Esophagus muscularis mucosa (tissue), 4 donors: ENCODE data around the gene ATP13A3. TPM values are rescaled to one million over a fixed set of nuclear protein-coding genes. Genes with fewer than 3 reads are reported as not detected.

Source experiments
- DNase-seq: peaks from one replicate; pipeline ENCODE4 v3.0.0-alpha.2; 2017; ENCODE audit errors: extremely low spot score
- H3K27ac ChIP-seq, 4 donors: fragments of 200-600 bp; sonication (generic); replicated peaks in 1 of 4; 1 replicate in 3 of 4; 2 replicates in 1 of 4; pipeline ENCODE4 v1.5.1; 2016 to 2019; ENCODE audit warnings: mild to moderate bottlenecking in 1 of 4
- H3K27me3 ChIP-seq, 4 donors: fragments of 200-600 bp; sonication (generic); one replicate each; pipeline versions ENCODE4 v1.5.1 to v1.6.0; 2016 to 2019
- H3K36me3 ChIP-seq, 4 donors: fragments of 200-600 bp; sonication (generic); one replicate each; pipeline ENCODE4 v1.5.1; 2016 to 2019
- H3K4me1 ChIP-seq, 4 donors: fragments of 200-600 bp; sonication (generic); one replicate each; pipeline ENCODE4 v1.5.1; 2016 to 2019
- H3K4me3 ChIP-seq, 4 donors: fragments of 200-600 bp; sonication (generic); 1 replicate in 2 of 4; 2 replicates in 2 of 4; pipeline ENCODE4 v1.5.1; 2016 to 2019; ENCODE audit warnings: mild to moderate bottlenecking in 4 of 4, moderate library complexity in 1 of 4
- H3K9me3 ChIP-seq, 4 donors: fragments of 200-600 bp; sonication (generic); 1 replicate in 3 of 4; 2 replicates in 1 of 4; pipeline ENCODE4 v1.5.1; 2016 to 2019
- EP300 ChIP-seq: sonication (generic); formaldehyde crosslinking; IDR thresholded peaks from one replicate; pipeline ENCODE4 v1.6.1; 2017; ENCODE audit warnings: antibody characterized with exemption
- POLR2A ChIP-seq: fragments of 450-650 bp; IDR thresholded peaks from one replicate; pipeline ENCODE4 v1.6.1; 2017; ENCODE audit warnings: antibody characterized with exemption, moderate library complexity, mild to moderate bottlenecking, low read depth
- POLR2AphosphoS5 ChIP-seq, 2 donors: sonication (generic); formaldehyde crosslinking; IDR thresholded peaks; one replicate each; pipeline ENCODE4 v1.6.1; 2017; ENCODE audit warnings: antibody characterized with exemption in 2 of 2
- WGBS: methylation state at CpG from one replicate; pipeline ENCODE4 v1.1.5; 2018; 5-methylcytosine and 5-hydroxymethylcytosine counted together
- intact Hi-C: fragments of 100-400 bp; cut with DNase I; formaldehyde crosslinking; loops from one replicate; pipeline ENCODE4 v1.15.1; 2023
- total RNA-seq, 4 donors: library from RNA; depleted of rRNA; stranded (reverse); fragments of >200 nt; gene quantifications; one replicate each; pipeline versions ENCODE4 v1.1.0 to v1.2.1, GENCODE V29; 2016
- TF ChIP-seq, protein P1 (sequence below), 3 experiments: fragments of 200-600 bp in 2 of 3; fragments of 450-650 bp in 1 of 3; sonication (generic) in 2 of 3; IDR thresholded peaks; one replicate each; pipeline ENCODE4 v1.5.1; 2017 to 2019; ENCODE audit warnings: antibody characterized with exemption in 3 of 3, mild to moderate bottlenecking in 2 of 3, moderate library complexity in 1 of 3

The ATP13A3 gene
- total RNA-seq, 4 donors from 2014 or later, result 74.7 to 167 (median 91.0) TPM

DNA sequence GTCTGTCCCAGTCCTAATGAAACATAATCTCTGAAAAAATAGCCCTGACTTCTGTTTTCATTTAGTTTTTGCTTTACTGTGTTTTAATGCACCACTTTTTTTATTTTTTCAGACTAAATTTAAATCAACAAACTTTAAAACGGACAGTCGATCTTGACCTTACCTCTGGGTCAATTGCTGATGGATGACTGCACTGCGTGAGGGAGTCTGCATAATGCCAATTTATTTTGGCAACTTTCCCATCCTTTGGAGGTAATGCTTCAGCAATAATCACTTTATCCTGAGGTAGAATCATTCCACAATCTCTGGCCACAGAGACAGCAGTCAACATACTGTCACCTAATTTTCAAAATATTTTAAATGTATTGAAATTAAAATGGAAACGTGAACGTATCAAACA is 55.2 kb downstream of the ATP13A3 start:
- intact Hi-C loops, result no loop called here
- WGBS, result 59% methylated on average over 5 of the region's 5 CpGs
- H3K36me3 ChIP-seq, result peaks cover 52 to 93% (median 76%) of the 10 kb centered on the region in 4 donors
- no peak overlapping the region for H3K27ac ChIP-seq
- no peak for TF ChIP-seq EP300
- no peak for TF ChIP-seq POLR2AphosphoS5 (IDR thresholded peaks at IDR 0.05)
- no peak for TF ChIP-seq POLR2A
- TF ChIP-seq, protein P1, sequence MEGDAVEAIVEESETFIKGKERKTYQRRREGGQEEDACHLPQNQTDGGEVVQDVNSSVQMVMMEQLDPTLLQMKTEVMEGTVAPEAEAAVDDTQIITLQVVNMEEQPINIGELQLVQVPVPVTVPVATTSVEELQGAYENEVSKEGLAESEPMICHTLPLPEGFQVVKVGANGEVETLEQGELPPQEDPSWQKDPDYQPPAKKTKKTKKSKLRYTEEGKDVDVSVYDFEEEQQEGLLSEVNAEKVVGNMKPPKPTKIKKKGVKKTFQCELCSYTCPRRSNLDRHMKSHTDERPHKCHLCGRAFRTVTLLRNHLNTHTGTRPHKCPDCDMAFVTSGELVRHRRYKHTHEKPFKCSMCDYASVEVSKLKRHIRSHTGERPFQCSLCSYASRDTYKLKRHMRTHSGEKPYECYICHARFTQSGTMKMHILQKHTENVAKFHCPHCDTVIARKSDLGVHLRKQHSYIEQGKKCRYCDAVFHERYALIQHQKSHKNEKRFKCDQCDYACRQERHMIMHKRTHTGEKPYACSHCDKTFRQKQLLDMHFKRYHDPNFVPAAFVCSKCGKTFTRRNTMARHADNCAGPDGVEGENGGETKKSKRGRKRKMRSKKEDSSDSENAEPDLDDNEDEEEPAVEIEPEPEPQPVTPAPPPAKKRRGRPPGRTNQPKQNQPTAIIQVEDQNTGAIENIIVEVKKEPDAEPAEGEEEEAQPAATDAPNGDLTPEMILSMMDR (IDR thresholded peaks at IDR 0.05), result no peak
- no peaks in the 10 kb centered on the region for H3K27me3 ChIP-seq
- H3K9me3 ChIP-seq, result no peaks in the 10 kb centered on the region
- no peak for DNase-seq
- no peak overlapping the region for H3K4me3 ChIP-seq
- no peaks in the 10 kb centered on the region for H3K4me1 ChIP-seq

DNA sequence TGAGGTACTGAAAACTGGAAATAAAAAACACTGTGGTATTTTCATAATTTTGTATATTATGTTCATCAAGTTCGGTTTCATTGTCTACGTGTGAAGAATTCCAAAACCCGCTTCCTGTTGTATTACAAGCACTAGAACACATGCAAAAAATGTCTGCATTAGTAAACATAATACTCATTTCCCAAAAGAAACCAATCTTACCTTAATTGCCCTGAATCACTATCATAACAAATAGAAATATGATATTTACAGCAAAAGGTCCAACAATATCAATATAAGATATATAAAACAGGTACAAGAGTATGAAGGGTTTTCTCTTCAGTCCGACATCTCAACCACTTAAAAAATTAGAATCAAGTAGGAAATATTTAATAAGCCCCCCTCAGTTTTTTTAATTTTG is 61.4 kb downstream of the ATP13A3 start:
- Histone ChIP-seq H3K27ac (no peak overlapping the region), H3K9me3 (no peaks in the 10 kb centered on the region), H3K4me3 (no peak overlapping the region), H3K36me3 (peaks cover 34 to 90% (median 48%) of the 10 kb centered on the region in 4 donors), H3K27me3 (no peaks in the 10 kb centered on the region), H3K4me1 (peaks cover 0 to 16% (median 7%) of the 10 kb centered on the region in 4 donors)
- TF ChIP-seq, protein P1 (IDR thresholded peaks at IDR 0.05), result no peak
- TF ChIP-seq POLR2AphosphoS5 (IDR thresholded peaks at IDR 0.05) (no peak), EP300 (no peak), POLR2A (no peak)
- intact Hi-C loops, result no loop called here
- no peak for DNase-seq
- 91% methylated on average over 4 of the region's 4 CpGs for WGBS

DNA sequence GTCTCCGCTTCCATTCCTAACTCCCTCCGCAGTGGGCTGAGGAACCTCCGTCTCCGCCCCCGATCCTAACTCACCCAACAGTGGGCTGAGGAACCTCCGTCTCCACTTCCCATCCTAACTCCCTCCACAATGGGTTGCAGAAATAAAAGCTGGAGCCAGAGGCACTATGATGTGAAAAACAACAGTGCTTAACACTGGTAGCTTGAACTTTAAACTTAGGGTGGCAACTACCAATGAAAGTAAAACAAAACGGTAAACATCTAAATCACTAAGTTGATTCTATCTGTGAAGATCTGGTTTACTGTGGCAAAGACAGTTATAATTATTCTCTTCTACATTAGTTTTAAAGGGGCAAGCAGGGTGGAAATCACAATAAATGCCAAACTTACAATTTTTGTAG is 61.8 kb downstream of the ATP13A3 start:
- H3K36me3 ChIP-seq, result peaks cover 30 to 90% (median 46%) of the 10 kb centered on the region in 4 donors
- no peak overlapping the region for H3K4me3 ChIP-seq
- intact Hi-C loops, result no loop called here
- TF ChIP-seq, protein P1 (IDR thresholded peaks at IDR 0.05), result no peak
- TF ChIP-seq EP300 (no peak), POLR2A (no peak), POLR2AphosphoS5 (IDR thresholded peaks at IDR 0.05) (no peak)
- 95% methylated on average over 7 of the region's 7 CpGs for WGBS
- DNase-seq, result no peak
- no peaks in the 10 kb centered on the region for H3K9me3 ChIP-seq
- no peaks in the 10 kb centered on the region for H3K27me3 ChIP-seq
- no peak overlapping the region for H3K27ac ChIP-seq
- H3K4me1 ChIP-seq, result peaks cover 0 to 16% (median 7%) of the 10 kb centered on the region in 4 donors

DNA sequence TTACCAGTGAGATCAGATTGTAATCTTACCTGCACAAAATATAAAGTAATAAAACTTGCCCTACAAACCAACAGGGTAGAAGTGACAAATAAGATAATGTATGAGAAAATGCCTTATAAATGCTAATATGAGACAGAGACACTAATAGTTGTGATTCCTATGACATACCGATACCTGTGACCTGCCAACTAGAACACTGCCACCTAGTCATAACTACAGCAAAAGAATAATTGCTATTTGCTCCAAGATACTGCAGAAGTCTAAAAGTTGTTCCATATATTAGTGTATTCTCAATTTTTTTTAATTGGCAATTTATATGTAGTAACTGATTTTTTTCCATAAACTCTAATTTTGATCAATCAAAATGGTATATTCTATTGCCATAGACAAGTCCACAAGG is 62.4 kb downstream of the ATP13A3 start:
- TF ChIP-seq POLR2A, result no peak
- TF ChIP-seq, protein P1 (IDR thresholded peaks at IDR 0.05), result no peak
- no peak for TF ChIP-seq EP300
- no peak for TF ChIP-seq POLR2AphosphoS5 (IDR thresholded peaks at IDR 0.05)
- Histone ChIP-seq H3K9me3 (no peaks in the 10 kb centered on the region), H3K4me1 (peaks cover 0 to 16% (median 7%) of the 10 kb centered on the region in 4 donors), H3K27ac (no peak overlapping the region), H3K4me3 (no peak overlapping the region), H3K36me3 (peaks cover 24 to 89% (median 43%) of the 10 kb centered on the region in 4 donors), H3K27me3 (no peaks in the 10 kb centered on the region)
- 100% methylated on average over 1 of the region's 1 CpG for WGBS
- intact Hi-C loops, result no loop called here
- no peak for DNase-seq

DNA sequence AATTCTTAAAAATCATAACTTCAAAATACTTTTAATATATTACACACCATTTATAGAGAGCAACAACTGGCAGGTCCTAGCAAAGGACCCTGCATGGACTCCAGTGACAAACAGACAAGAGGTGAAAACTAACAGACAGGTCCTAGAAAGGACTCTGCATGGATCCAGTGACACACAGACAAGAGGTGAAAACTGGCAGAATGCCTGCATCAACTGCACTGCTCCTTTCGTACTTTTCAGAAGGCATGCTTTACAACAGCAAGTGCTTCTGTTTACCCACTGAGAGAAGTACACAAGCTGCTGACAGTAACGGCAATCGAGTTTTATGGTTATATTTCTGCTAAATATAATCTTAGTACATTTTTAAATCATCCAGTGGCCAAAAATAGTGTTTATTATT is 63.5 kb downstream of the ATP13A3 start:
- no peak overlapping the region for H3K27ac ChIP-seq
- H3K27me3 ChIP-seq, result no peaks in the 10 kb centered on the region
- H3K4me3 ChIP-seq, result no peak overlapping the region
- 77% methylated on average over 3 of the region's 3 CpGs for WGBS
- peaks cover 0 to 16% (median 7%) of the 10 kb centered on the region in 4 donors for H3K4me1 ChIP-seq
- no peaks in the 10 kb centered on the region for H3K9me3 ChIP-seq
- peaks cover 17 to 88% (median 40%) of the 10 kb centered on the region in 4 donors for H3K36me3 ChIP-seq
- intact Hi-C loops, result no loop called here
- TF ChIP-seq, protein P1 (IDR thresholded peaks at IDR 0.05), result no peak
- no peak for TF ChIP-seq EP300
- DNase-seq, result no peak
